OCI-LY7 (cell line): ENCODE data around the gene FNDC1.

Experiments
- EZH2phosphoT487 ChIP-seq: fragments of 200-600 bp; sonication (generic); IDR thresholded peaks from 2 replicates; pipeline ENCODE4 v1.6.1; 2018; ENCODE audit warnings: low read depth, borderline replicate concordance, mild to moderate bottlenecking, mixed run types, antibody characterized with exemption, low read length, moderate library complexity, mixed read lengths
- TF ChIP-seq, protein P1 (sequence below): fragments of 200-600 bp; sonication (generic); conservative IDR thresholded peaks from 2 replicates; pipeline ENCODE4 v1.5.1; 2014; ENCODE audit warnings: mild to moderate bottlenecking, antibody characterized with exemption, low read length, moderate library complexity, mixed read lengths

DNA sequence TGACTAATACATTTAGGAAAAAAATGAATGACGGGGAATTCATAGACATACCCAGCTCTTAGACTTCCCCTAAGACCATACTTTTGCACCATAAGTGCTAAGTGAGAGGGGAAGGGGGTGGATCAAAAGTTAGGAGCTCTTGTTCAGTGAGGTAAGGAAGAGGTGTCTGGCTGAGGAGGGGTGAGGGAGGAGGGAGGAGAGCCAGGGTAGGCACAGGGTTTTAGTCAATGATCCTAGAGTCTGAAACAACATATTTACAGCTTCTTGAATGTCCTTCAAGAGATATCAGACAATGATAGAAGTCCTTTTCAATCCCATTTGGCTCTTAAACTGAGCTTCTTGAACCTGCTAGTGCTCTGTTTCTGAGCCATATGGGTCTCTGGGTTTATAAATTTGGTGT lies 135.4 kb downstream of the FNDC1 start:
- TF ChIP-seq EZH2phosphoT487, result no peak
- TF ChIP-seq, protein P1, sequence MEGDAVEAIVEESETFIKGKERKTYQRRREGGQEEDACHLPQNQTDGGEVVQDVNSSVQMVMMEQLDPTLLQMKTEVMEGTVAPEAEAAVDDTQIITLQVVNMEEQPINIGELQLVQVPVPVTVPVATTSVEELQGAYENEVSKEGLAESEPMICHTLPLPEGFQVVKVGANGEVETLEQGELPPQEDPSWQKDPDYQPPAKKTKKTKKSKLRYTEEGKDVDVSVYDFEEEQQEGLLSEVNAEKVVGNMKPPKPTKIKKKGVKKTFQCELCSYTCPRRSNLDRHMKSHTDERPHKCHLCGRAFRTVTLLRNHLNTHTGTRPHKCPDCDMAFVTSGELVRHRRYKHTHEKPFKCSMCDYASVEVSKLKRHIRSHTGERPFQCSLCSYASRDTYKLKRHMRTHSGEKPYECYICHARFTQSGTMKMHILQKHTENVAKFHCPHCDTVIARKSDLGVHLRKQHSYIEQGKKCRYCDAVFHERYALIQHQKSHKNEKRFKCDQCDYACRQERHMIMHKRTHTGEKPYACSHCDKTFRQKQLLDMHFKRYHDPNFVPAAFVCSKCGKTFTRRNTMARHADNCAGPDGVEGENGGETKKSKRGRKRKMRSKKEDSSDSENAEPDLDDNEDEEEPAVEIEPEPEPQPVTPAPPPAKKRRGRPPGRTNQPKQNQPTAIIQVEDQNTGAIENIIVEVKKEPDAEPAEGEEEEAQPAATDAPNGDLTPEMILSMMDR, result no peak
